A549 (cell line): ENCODE measurements around the gene SSR1.

ENCODE experiments used
- POLR2A ChIP-seq: IDR thresholded peaks from 2 replicates; pipeline ENCODE4 v1.6.1; 2012; ENCODE audit warnings: mild to moderate bottlenecking, low read length
- TF ChIP-seq, protein P1 (sequence below): fragments of >200 bp; sonication (Bioruptor Twin); formaldehyde crosslinking; IDR thresholded peaks from 3 replicates; pipeline ENCODE4 v1.5.1; 2016

DNA sequence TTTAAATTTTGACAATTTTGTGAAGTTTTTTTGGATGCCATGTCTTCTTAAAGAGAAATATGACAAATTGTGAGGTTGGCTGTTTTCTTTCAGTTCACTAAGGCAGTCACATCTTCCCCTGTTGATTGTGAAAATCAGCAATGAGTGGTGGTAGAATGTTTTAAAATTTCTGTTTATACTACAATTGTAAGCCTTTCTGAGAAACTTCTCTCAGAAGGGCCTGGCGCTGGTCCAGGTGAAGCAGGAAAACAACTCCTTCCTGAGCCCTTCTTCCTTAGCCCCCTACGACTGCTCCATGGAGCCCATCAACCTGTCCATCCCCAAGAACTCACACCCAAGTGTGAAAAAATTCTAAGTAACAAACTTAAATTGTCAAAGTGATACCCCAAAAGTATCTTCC lies 80.6 kb downstream of the SSR1 start:
- TF ChIP-seq, protein P1, sequence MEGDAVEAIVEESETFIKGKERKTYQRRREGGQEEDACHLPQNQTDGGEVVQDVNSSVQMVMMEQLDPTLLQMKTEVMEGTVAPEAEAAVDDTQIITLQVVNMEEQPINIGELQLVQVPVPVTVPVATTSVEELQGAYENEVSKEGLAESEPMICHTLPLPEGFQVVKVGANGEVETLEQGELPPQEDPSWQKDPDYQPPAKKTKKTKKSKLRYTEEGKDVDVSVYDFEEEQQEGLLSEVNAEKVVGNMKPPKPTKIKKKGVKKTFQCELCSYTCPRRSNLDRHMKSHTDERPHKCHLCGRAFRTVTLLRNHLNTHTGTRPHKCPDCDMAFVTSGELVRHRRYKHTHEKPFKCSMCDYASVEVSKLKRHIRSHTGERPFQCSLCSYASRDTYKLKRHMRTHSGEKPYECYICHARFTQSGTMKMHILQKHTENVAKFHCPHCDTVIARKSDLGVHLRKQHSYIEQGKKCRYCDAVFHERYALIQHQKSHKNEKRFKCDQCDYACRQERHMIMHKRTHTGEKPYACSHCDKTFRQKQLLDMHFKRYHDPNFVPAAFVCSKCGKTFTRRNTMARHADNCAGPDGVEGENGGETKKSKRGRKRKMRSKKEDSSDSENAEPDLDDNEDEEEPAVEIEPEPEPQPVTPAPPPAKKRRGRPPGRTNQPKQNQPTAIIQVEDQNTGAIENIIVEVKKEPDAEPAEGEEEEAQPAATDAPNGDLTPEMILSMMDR, result no peak
- no peak for TF ChIP-seq POLR2A
